ENCODE data around the gene SLC52A3.

DNA sequence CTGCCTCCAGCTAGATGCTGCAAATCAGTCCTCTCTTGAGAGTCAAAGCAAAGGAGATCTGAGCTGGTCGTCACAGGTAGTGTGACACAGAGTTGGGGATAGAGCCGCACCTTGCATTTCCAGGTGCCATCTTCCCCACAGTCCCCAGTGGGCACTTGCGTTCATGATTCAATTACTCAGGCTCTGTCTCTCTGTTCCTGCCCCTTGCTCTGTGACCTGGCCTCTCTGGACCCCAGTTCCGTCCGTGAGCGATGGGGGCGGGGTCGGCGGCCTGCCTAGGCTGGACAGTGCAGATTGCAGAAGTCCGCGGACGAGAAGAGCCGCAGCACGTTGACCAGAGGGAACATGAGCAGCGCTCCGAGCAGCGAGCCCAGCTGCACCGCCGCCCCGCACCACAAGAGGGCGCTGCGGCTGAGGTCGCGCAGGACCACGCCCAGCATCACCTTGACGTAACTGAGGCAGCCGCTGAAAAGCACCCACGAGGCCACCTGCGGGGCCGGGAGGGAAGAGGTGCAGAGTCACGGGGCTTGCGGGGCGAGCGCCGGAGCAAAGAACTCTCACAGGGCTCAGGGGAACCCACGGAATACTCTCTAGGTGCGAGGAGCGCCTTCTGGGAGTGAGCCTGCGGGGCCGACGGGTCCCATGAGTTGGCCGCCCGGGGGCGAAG is 7.4 kb downstream of the SLC52A3 start:
- TF ChIP-seq, protein P1, sequence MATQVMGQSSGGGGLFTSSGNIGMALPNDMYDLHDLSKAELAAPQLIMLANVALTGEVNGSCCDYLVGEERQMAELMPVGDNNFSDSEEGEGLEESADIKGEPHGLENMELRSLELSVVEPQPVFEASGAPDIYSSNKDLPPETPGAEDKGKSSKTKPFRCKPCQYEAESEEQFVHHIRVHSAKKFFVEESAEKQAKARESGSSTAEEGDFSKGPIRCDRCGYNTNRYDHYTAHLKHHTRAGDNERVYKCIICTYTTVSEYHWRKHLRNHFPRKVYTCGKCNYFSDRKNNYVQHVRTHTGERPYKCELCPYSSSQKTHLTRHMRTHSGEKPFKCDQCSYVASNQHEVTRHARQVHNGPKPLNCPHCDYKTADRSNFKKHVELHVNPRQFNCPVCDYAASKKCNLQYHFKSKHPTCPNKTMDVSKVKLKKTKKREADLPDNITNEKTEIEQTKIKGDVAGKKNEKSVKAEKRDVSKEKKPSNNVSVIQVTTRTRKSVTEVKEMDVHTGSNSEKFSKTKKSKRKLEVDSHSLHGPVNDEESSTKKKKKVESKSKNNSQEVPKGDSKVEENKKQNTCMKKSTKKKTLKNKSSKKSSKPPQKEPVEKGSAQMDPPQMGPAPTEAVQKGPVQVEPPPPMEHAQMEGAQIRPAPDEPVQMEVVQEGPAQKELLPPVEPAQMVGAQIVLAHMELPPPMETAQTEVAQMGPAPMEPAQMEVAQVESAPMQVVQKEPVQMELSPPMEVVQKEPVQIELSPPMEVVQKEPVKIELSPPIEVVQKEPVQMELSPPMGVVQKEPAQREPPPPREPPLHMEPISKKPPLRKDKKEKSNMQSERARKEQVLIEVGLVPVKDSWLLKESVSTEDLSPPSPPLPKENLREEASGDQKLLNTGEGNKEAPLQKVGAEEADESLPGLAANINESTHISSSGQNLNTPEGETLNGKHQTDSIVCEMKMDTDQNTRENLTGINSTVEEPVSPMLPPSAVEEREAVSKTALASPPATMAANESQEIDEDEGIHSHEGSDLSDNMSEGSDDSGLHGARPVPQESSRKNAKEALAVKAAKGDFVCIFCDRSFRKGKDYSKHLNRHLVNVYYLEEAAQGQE (IDR thresholded peaks at IDR 0.05), result no peak
- TF ChIP-seq SP1 (IDR thresholded peaks at IDR 0.05) (no peak), YY1 (IDR thresholded peaks at IDR 0.05) (no peak), TAF1 (conservative IDR thresholded peaks at IDR 0.05) (no peak)
